Measurements from ENCODE around the gene SUPT4H1.

SUPT4H1 gene

GRCh38 chr17:58375811-58376210, 23.8 kb upstream of the SUPT4H1 start:
- no peak overlapping the region for H3K4me3 ChIP-seq (ENCODE audit: low read depth, low read length)
- DNase-seq (ENCODE audit: low read depth, low spot score): no peak
- TF ChIP-seq, protein P1, sequence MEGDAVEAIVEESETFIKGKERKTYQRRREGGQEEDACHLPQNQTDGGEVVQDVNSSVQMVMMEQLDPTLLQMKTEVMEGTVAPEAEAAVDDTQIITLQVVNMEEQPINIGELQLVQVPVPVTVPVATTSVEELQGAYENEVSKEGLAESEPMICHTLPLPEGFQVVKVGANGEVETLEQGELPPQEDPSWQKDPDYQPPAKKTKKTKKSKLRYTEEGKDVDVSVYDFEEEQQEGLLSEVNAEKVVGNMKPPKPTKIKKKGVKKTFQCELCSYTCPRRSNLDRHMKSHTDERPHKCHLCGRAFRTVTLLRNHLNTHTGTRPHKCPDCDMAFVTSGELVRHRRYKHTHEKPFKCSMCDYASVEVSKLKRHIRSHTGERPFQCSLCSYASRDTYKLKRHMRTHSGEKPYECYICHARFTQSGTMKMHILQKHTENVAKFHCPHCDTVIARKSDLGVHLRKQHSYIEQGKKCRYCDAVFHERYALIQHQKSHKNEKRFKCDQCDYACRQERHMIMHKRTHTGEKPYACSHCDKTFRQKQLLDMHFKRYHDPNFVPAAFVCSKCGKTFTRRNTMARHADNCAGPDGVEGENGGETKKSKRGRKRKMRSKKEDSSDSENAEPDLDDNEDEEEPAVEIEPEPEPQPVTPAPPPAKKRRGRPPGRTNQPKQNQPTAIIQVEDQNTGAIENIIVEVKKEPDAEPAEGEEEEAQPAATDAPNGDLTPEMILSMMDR (IDR thresholded peaks at IDR 0.05; ENCODE audit: low read depth, low read length): no peak
- in situ Hi-C loops (cut with HindIII; ENCODE audit: low sequenced_read_pairs): no loop called here

- TF ChIP-seq, protein P1 (IDR thresholded peaks at IDR 0.05; ENCODE audit: low read depth, low read length): no peak
- in situ Hi-C loops (cut with HindIII; ENCODE audit: low sequenced_read_pairs): no loop called here
- no peak for DNase-seq (ENCODE audit: low read depth, low spot score)
- no peak overlapping the region for H3K4me3 ChIP-seq (ENCODE audit: low read depth, low read length)
Measured at GRCh38 chr17:58375256-58375655, 23.3 kb upstream of the SUPT4H1 start.

DNA sequence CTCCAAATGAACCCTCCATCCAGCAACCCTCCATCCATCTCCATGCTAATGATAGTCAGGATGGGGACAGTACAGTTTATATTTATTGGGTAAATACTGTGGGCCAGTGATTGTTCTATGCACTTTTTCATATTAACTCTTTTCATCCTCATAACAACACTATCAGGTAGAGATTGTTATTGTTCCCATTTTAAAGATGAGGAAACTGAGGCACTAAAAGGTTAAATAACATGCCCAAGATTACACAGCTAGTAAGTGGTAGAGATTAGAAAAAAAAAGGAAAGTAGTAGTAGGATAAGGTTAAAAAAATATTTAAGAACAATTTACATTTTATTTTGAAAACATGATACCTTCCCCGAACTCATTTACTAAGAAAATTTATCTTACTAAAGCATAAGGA, 21.9 kb upstream of the SUPT4H1 start:
- in situ Hi-C loops (cut with HindIII; ENCODE audit: low sequenced_read_pairs): no loop called here
- DNase-seq (ENCODE audit: low read depth, low spot score): no peak
- H3K4me3 ChIP-seq (ENCODE audit: low read depth, low read length): no peak overlapping the region
- TF ChIP-seq, protein P1 (IDR thresholded peaks at IDR 0.05; ENCODE audit: low read depth, low read length): no peak

GRCh38 chr17:58373003-58373402, 21.0 kb upstream of the SUPT4H1 start:
- in situ Hi-C loops (cut with HindIII; ENCODE audit: low sequenced_read_pairs): no loop called here
- DNase-seq (ENCODE audit: low read depth, low spot score): no peak
- TF ChIP-seq, protein P1 (IDR thresholded peaks at IDR 0.05; ENCODE audit: low read depth, low read length): no peak
- no peak overlapping the region for H3K4me3 ChIP-seq (ENCODE audit: low read depth, low read length)

DNA sequence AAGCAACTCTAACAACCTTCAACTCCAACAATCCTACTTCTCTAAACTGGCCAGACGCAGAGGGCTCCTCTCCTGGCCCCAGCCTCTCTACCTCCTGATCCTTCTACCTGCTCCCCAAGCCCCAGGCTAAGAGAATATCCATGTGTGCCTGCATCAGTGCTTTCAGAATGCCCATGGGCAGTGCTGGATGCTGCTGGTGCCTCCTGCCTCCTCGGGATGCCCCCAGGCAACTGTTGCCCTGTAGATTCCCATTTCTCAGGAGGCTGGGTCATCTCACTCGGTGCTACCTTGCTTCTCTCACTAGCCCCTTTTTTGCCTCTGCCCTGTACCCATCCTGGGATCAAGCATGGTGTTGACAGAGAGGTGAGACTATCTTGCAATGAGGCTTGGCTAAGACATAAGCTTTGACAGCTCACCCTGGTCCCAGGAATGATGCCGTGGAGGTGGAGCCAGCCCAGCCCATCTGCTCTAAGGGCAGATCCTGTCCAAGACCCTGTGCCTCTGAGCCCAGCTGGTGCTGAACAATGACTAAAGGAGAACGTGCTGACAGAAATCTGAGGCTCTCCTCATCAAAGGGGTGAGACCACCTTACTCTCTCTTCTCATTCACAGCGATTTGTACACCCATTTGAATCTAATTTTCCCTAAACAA, 19.4 kb upstream of the SUPT4H1 start:
- no peak overlapping the region for H3K4me3 ChIP-seq (ENCODE audit: low read depth, low read length)
- DNase-seq (ENCODE audit: low read depth, low spot score): no peak
- in situ Hi-C loops (cut with HindIII; ENCODE audit: low sequenced_read_pairs): no loop called here
- TF ChIP-seq, protein P1 (IDR thresholded peaks at IDR 0.05; ENCODE audit: low read depth, low read length): no peak

DNA sequence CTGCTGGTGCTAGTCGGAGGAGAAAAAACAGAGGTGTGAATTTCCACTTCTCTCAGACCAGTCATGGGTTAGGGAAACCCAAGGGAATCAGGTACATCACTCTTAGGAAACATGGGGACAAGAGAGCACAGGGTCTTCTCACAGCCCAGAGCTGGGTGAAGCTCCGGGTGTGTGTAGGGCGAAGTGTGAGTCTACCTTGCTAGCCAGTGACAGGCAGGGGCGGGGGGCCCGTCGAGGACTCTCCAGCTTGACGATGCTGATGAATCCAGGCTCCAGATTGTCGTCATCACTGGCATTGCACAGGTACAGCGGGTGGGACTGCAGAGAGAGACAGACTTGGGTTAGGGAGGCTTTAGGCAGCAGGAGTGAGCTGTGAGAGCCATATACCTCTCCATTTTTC, 18.7 kb upstream of the SUPT4H1 start:
- H3K4me3 ChIP-seq (ENCODE audit: low read depth, low read length): no peak overlapping the region
- in situ Hi-C loops (cut with HindIII; ENCODE audit: low sequenced_read_pairs): no loop called here
- TF ChIP-seq, protein P1 (IDR thresholded peaks at IDR 0.05; ENCODE audit: low read depth, low read length): no peak
- DNase-seq (ENCODE audit: low read depth, low spot score): no peak
